HG02610 (cell line): Measurements from ENCODE around the gene MTF2.

Experiments
- ATAC-seq: cut with Tn5 transposase; IDR thresholded peaks from one replicate; pipeline ENCODE4 v1.9.1; 2021; ENCODE audit warnings: mild to moderate bottlenecking, moderate library complexity; ENCODE audit not compliant: unreplicated experiment

The MTF2 gene

DNA sequence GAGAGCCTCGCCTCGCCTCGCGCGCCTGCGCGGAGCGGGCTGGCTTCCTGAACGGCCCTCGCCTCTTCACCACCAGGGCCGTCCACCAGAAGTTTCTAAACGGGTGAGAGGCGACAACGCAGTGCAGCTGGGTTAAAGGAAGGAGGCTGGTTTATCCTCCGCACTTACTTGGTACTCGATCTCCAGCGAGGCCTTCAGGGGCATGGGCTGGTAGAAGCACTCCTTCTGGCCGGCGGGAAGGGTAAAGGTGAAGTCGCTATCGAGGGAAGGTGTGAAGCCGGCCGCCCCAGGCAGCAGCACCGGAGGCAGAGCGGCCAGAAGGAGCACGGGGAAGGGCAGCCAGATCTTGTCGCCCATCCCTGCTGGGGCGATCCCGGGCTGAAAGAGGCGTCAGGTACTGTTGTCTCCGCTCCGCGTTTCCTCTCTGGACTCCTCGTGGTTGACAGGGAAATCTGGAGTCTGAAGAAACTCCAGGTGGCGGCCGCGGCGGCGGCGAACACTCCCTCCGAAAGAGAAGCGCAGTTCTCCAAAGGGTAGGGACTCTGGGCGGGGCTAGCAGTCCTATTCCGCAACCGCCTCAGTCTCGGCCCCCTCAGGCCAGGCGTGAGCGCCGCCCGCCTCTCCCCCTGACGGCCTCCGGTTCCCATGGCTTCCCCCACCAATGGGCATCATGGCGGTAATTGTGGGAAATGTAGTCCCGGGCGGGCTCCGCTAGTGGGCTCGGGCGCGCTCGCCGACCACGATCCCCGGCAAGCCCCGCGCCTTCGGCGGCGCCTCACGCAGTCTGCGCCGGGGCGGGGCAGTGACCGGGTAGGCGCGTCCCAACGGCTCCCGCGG is 101.0 kb downstream of the MTF2 start, which contains the start of gene TMED5:
TSS of gene TMED5 (minus strand) at position 528 of the 837 bp plus-strand sequence. CDS start at position 357, 171 bp downstream.
- ATAC-seq = peak; percentile 86

DNA sequence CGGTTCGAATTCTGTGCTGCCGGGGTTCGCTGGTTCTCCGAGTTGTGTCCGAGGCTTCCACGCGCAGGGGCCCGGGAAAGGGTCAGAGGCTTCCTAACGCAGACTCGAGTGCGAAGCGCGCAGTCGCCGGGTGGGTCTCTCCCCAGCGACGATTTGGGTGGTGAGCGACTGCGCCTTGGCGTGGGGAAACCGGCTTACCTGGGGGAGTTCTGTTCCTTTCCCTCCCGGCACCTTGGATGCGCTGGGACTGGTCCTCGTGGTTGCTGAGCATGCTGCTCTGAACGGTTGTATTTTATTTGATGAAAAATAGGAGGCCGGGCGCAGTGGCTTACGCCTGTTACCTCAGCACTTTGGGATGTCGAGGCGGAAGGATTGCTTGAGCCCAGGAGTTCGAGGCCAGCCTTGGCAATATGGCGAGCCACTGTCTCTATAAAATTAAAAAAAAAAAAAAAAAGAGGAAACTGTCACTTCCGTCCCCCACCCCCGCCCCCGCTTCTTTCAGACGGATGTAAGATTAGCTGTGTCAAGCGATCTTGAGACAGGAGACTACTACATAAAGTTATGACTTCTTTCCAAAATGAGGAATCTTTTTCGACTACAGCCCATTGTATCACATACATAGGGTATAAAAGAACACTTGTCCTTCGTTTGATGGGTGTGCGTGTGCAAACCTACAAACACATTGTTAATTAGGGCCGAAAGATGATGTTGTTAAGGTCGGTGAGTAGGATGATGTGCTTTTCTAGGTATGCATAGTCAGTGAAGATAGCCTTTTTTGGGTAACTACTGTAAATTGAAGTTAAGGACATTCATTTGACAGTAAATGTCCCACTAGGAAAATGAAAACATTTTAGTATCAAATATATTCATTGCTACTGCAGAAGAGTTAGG is 101.9 kb downstream of the MTF2 start, which contains the start of gene CCDC18:
TSS of gene CCDC18 (plus strand) at position 2 of the 891 bp plus-strand sequence. CDS start 2,638 bp downstream, outside the sequence.
- ATAC-seq = peak; percentile 1

DNA sequence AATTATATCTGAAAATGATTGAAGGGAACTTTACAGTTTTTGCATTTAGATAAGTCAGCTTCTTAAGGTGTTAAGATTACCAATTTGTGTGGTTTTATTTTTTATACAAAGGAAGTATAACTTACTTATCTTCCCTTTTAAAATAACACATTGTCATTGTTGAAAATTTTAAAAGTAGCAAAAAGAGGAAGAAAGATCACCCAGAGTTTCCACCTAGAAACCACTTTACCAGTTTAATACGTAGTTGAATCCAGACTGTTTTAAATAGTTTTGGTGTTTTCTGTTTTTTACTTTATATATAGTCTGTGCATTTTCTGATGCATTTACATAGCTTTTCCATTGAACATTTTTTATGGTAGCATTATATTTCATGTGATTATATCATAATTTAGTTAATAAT is 107.6 kb downstream of the MTF2 start:
- no peak for ATAC-seq
